Fibroblast of skin of left biceps (primary cell): ENCODE results near the gene GPR68.

Experiments used
- DNase-seq, 2 experiments: peaks; one replicate each; pipeline ENCODE4 v3.0.0-alpha.2; 2013; ENCODE audit warnings: low read depth in 2 of 2

The GPR68 gene, protein sequence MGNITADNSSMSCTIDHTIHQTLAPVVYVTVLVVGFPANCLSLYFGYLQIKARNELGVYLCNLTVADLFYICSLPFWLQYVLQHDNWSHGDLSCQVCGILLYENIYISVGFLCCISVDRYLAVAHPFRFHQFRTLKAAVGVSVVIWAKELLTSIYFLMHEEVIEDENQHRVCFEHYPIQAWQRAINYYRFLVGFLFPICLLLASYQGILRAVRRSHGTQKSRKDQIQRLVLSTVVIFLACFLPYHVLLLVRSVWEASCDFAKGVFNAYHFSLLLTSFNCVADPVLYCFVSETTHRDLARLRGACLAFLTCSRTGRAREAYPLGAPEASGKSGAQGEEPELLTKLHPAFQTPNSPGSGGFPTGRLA

DNA sequence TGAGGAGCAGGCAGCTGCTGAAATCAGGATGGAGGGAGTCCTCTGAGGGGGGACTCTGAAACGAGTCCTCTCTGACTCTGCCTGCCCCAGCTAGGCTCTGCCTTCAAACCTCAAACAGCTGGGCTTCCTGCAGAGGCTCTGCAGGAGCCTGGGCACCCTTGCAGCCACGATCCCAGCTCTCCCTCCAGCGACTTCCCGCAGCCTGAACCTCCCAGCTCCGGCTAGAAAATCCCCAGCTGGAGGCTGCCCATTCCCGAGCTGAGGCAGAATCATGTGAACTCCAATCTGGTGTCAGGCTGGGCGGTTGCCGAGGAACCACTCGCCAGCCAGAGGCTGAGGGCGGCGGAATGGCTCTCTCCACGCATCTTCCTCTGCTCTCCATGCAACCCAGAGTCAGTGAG lies at the start of gene GPR68:
Gene GPR68, minus strand, starts transcription at position 204 of the 401 bp plus-strand sequence. CDS start 9,654 bp downstream, outside the sequence.
- no peak for DNase-seq

GRCh38 chr14:91294153-91294552 lies 49.6 kb upstream of the GPR68 start:
- DNase-seq: no peak

DNA sequence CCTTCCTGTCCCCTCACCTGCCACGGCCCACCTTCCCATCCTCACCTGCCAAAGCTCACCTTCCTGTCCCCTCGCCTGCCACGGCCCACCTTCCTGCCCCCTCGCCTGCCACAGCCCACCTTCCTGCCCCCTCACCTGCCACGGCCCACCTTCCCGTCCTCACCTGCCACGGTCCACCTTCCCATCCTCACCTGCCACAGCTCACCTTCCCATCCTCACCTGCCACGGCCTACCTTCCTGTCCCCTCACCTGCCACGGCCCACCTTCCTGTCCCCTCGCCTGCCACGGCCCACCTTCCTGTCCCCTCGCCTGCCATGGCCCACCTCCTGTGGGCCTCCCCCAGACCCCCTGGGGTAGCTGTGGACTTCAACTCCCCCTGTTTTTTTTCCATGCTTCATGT lies 48.8 kb upstream of the GPR68 start:
- no peak for DNase-seq

DNA sequence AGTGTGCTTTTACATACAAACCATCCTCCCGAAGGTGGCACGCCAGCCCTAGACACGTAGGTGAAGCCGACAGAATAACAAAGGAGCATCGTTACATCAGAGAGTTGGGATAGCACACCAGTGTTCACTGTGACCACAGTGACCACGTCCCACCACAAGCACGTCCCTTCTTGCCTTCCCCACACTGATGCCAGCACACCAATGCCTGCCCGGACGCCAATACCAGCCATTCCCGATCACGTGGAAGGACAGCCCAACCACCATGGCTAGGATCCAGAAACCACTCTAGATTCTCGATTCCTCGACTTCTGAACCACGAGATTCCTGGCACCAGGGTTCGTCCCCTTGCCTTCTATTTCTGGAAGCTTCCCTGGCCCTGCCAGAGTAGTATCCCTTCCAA lies 48.0 kb upstream of the GPR68 start:
- DNase-seq: no peak

- DNase-seq: no peak
Observed at GRCh38 chr14:91291786-91292405, 47.4 kb upstream of the GPR68 start.

GRCh38 chr14:91290986-91291385 lies 46.5 kb upstream of the GPR68 start:
- no peak for DNase-seq

GRCh38 chr14:91289464-91289863 lies 45.0 kb upstream of the GPR68 start:
- DNase-seq: no peak

DNA sequence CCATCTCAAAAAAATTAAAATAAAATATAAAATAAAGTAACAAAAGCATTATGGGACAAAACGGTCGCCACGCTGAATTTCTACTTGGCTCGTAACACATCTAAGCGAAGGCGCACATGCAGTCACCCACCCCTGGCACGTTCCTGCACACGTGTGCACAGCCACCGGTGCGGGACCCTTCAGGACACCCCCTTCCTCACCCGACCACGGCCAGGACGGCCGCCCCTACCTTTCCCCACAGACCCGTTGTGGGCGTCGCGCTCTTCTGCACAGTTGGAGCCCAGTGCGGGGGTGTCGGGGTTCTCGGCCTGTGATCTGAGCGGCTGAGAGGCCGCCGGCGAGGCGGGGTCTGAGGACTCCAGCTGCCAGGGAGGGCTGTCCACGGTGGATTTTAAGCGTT lies 44.4 kb upstream of the GPR68 start:
- DNase-seq: no peak

GRCh38 chr14:91286530-91286937 lies 42.0 kb upstream of the GPR68 start:
- DNase-seq: peak; percentile 33 to 40

- DNase-seq: no peak
Observed at GRCh38 chr14:91284791-91285548, 40.5 kb upstream of the GPR68 start.

DNA sequence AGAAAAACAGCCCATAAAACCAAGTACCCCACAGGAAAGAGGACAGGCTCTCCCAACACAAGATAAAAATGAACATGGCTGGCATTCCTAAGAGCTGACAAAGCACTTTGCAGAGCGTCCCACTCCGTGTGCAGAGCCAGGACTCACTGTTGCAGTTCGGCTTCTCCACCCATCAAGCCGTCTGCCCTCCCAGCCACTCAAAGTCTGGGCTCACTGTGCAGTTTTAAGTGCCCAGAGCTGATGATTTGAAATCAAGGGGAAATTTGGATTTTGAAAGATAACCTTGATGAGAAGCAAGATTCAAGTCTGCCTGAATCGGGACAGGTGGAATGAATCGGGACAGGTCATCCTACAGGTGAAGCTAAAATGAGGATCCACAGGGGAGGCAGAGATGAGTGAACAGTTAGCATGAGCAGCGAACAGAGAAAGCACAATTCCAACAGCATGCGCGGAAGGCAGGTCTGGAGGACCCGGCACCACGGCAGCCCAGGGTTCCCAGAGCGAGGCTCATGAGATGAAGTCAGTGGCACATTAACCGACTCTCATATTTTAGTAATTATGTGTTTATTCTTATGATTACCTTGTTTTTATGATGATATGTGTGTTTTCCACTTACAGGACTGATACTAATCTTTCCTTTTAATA lies 39.8 kb upstream of the GPR68 start:
- peak; percentile 44 for DNase-seq

DNA sequence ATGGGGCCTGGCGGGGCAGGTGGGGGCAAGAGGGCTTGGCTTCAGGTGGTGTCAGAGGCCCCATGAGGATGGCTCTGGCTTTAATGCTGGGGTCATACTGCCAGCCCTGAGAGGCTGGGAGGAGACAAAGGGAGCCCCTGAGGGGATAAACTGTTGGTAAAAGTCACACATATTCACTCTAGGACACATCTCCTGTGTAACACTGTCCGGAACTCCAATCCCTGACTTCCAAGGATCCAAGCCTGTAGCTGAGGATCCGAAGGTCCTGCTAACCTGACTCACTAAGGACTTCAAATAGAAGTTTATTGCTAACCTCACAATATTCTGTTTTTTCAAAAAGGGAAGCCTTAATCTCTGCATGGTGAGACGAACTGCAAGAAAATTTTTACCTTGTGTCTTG lies 39.2 kb upstream of the GPR68 start:
- DNase-seq: no peak

GRCh38 chr14:91282954-91283645 lies 38.6 kb upstream of the GPR68 start:
- no peak for DNase-seq

GRCh38 chr14:91281346-91281745 lies 36.8 kb upstream of the GPR68 start:
- DNase-seq: no peak

- no peak for DNase-seq
Observed at GRCh38 chr14:91280129-91280528, 35.6 kb upstream of the GPR68 start.

DNA sequence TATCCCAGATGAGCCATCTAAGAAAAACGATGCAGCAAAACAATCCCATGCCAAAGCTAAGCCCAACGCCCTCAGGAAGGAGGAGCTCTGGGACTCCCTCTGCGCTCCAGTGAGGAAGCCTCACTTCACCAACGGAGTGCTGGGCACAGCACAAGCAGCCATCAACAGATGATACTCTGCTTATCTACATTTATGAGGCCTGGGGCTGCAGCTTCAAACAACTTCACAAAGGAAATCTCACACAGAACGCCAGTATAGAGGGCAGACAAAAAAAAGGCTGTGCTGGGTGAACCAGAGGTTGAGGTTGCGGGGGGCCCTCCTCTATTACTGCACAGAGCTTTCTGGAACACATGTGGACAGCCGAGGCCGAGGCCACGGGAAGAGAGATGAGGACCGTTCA lies 34.9 kb upstream of the GPR68 start:
- no peak for DNase-seq

DNA sequence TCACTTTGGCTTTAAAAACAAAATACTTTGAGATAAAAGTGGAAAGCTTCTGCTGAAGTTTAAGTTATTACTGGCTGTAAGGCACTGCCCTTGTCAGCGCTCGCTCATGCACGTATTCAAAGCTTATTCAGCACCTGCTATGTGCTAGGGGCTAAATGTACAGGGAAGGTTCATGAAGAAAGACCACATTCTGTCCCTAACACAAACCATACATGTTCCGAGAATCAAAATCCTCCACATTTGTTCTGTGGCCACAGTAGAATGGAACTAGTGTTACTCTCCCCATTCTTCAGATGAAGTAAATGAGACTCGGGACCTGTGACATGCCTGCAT lies 33.8 kb upstream of the GPR68 start:
- no peak for DNase-seq

DNA sequence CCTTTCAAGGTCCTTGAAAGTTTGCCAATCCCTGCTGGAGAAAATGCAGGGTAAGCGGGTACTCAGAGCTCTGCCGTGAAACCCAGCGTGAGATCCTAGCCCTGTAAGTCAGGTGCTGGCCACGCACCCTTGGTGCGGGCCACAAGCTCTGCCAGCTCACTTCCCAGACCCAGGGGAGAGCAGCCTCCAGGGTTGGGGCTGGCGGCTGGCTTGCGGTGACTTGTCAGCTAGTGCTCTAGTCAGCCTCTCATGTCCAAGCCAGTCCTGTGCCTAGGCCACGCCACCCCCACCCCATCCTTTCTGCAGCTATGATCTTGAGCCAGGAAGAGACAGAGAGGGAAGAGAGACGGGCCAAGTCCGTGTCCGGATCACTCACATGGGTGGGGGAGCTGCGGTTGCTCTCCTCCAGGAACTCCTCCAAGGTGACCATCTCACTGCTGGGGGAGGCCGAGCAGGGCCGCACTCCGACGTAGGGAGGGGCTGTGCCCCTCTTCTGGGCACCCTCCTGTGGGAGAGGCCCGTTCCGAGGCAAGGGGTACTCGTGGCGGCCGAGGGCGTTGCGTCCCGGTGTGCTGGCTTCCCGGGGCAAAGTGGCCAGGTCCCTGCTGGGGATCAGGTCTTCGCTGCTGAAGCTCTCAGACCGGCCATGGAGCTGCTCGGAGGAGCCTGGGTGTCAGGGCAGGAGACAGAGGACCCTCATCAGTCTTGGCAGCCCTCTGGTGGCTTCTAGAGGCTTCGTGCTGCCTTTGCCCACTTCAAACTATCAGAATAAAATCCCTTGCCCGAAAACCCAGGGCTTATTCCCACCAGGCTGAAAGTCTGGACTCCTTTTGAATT lies 33.3 kb upstream of the GPR68 start:
- DNase-seq: no peak

DNA sequence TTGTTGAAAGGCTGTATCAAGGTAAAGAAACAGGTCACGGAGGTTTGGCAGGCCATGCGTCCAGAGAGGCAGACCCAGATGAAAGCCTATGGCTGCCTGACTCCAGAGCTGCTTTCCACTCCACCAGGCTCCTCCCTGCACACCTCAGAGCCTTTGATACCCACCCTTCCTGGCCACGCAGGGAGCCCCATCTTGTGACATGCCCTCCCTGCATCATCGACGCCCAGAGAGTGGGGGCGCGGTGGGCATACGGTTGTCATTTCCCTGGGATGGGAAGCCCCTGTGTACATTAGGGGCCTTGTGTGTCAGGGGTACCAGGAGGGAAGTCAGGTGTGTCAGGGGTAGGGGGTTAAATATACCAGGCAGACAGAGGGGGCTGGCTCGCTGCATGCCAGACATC lies 30.3 kb upstream of the GPR68 start:
- no peak for DNase-seq

DNA sequence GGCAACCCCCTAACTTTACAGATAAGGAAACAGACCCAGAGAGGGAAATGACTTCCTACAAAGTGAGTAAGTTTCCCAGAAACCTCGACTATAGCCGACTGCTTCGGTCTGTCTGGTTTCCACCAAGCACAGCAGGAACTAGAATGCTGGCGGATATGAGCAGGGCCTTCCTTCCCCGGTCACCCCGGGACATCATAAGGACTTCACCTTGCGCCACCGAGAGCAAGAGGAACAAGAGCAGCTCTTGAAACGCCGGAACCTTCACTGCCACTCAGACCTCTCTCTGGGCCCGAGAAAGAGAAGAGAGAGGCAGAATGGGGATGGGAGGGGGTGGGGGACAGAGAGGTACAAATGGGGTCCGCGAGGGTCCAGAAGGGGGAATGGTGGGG lies 29.4 kb upstream of the GPR68 start:
- DNase-seq: no peak
